ENCODE results near the gene AGPS. TPM values are rescaled to one million over a fixed set of nuclear protein-coding genes. Genes with fewer than 3 reads are reported as not detected.
A peak's percentile ranks its signal among the peaks of the same experiment; 100 is the strongest.

Gene AGPS
- total and polyA plus RNA-seq, 2 of the 13 experiments (the other 11 are each of a cell fraction or from before 2014, with no cell fraction given), result 39.4 to 99.0 TPM

- no peak for TF ChIP-seq CEBPZ (IDR thresholded peaks at IDR 0.05; ENCODE audit: low read length)
- peak; percentile 40; the same call in 1 of the 2 replicates for TF ChIP-seq TFE3 (CRISPR knock-in tag; IDR thresholded peaks at IDR 0.05)
- TF ChIP-seq PITX1 (CRISPR knock-in tag; IDR thresholded peaks at IDR 0.05), result peak; percentile 50; the same call in 1 of the 2 replicates
- no peak; the same call in 1 of the 2 replicates for TF ChIP-seq ISL2 (CRISPR knock-in tag; IDR thresholded peaks at IDR 0.05)
- TF ChIP-seq TGIF2 (CRISPR knock-in tag; IDR thresholded peaks at IDR 0.05), result 0 out of 2 replicates have a peak, but pooled peaks have one; percentile 8
- peak; percentile 21; the same call in 1 of the 2 replicates for TF ChIP-seq GZF1 (CRISPR knock-in tag; IDR thresholded peaks at IDR 0.05)
- TF ChIP-seq ATF7 (IDR thresholded peaks at IDR 0.05), result no peak
- no peak for TF ChIP-seq ATF7 (CRISPR knock-in tag; IDR thresholded peaks at IDR 0.05)
- TF ChIP-seq ZNF678 (CRISPR knock-in tag; IDR thresholded peaks at IDR 0.05), result peak; percentile 66; the same call in 1 of the 2 replicates
- TF ChIP-seq RORA (CRISPR knock-in tag; IDR thresholded peaks at IDR 0.05), result no peak
- peak; percentile 84 for TF ChIP-seq DR1 (CRISPR knock-in tag; IDR thresholded peaks at IDR 0.05)
- no peak for TF ChIP-seq PREB (CRISPR knock-in tag; IDR thresholded peaks at IDR 0.05)
- TF ChIP-seq HOXA9 (CRISPR knock-in tag; IDR thresholded peaks at IDR 0.05; ENCODE audit: borderline replicate concordance), result 0 out of 2 replicates have a peak, but pooled peaks have one; percentile 10
- peak; percentile 100 for TF ChIP-seq ZNF777 (CRISPR knock-in tag; IDR thresholded peaks at IDR 0.05)
- peak; percentile 71 for TF ChIP-seq ZHX1 (CRISPR knock-in tag; IDR thresholded peaks at IDR 0.05; ENCODE audit: low read depth)
- TF ChIP-seq CREM (IDR thresholded peaks at IDR 0.05), result peak; percentile 94
- no peak for TF ChIP-seq CREM (CRISPR knock-in tag; IDR thresholded peaks at IDR 0.05)
- no peak for TF ChIP-seq ZNF530 (CRISPR knock-in tag; IDR thresholded peaks at IDR 0.05; ENCODE audit: low read depth)
- TF ChIP-seq NR2F1 (CRISPR knock-in tag; IDR thresholded peaks at IDR 0.05), result no peak
- TF ChIP-seq PAF1 (CRISPR knock-in tag; IDR thresholded peaks at IDR 0.05), result no peak
- 0 out of 2 replicates have a peak, but pooled peaks have one; percentile 37 for TF ChIP-seq CHD2 (IDR thresholded peaks at IDR 0.05; ENCODE audit: low read depth, low read length)
- TF ChIP-seq JUNB (CRISPR knock-in tag; IDR thresholded peaks at IDR 0.05; ENCODE audit: borderline replicate concordance), result no peak
Observed at GRCh38 chr2:177552422-177553175, 160.0 kb downstream of the AGPS start (continued).
